ENCODE measurements around the gene SSRP1. TPM values are rescaled to one million over a fixed set of nuclear protein-coding genes. Genes with fewer than 3 reads are reported as not detected.

SSRP1 gene
- total and polyA plus RNA-seq, 7 donors: 30.5 to 91.3 (median 54.6) TPM

GRCh38 chr11:57342702-57343101 is 7.0 kb upstream of the SSRP1 start:
- DNase-seq: no peak

DNA sequence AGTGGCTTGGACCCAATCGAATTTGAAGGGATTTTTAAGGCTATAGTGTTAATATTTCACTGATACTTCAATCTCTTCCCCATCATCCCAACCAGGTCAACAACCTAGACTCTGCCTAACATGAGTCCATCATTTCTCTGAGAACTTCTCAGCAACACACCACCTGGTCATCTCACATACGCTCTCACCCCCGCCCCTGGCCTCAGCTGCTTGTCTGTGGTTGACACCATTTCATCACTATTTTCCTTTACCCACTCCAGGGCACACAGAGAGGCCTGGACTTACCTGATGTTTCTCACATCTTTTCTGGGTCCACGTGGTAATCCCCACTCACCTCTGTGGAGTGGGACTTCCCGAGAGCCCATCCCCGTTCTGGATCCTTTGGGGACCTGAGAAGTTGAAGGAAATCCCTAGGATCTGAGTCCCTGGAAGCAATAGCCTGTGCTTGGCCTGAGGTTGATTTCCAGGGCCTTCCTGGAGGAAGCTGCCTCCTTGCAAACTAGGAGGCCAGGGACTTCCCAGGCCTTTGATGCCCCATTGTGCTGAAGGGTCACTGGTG is 5.6 kb upstream of the SSRP1 start:
- Histone ChIP-seq H3K36me3 (no peaks in the 10 kb centered on the region), H3K9me3 (no peaks in the 10 kb centered on the region), H3K27ac (no peak overlapping the region), H3K4me1 (peaks cover 0 to 3% (median 2%) of the 10 kb centered on the region in 4 donors), H3K27me3 (peaks cover 0 to 4% (median 0%) of the 10 kb centered on the region in 3 donors), H3K4me3 (no peak overlapping the region)
- intact Hi-C loops (cut with DNase I): no loop called here
- 76 to 82% methylated on average over 6 of the region's 6 CpGs for WGBS, 2 donors
- DNase-seq: no peak
- no peak for TF ChIP-seq POLR2A (IDR thresholded peaks at IDR 0.05)
- TF ChIP-seq POLR2AphosphoS5 (IDR thresholded peaks at IDR 0.05): no peak
- TF ChIP-seq EP300 (IDR thresholded peaks at IDR 0.05): no peak
- TF ChIP-seq CTCF (IDR thresholded peaks at IDR 0.05): no peak

More at GRCh38 chr11:57342702-57343101, 7.0 kb upstream of the SSRP1 start:
- TF ChIP-seq CTCF (IDR thresholded peaks at IDR 0.05) (no peak), POLR2AphosphoS5 (IDR thresholded peaks at IDR 0.05) (no peak), POLR2A (IDR thresholded peaks at IDR 0.05) (no peak), EP300 (IDR thresholded peaks at IDR 0.05) (no peak)
- intact Hi-C loops (cut with DNase I): no loop called here
- no peaks in the 10 kb centered on the region for H3K4me1 ChIP-seq
- WGBS, 2 donors: 85 to 87% methylated on average over 11 of the region's 11 CpGs
- no peaks in the 10 kb centered on the region for H3K9me3 ChIP-seq
- no peak overlapping the region for H3K4me3 ChIP-seq
- H3K36me3 ChIP-seq: no peaks in the 10 kb centered on the region
- peaks cover 0 to 4% (median 0%) of the 10 kb centered on the region in 3 donors for H3K27me3 ChIP-seq
- no peak overlapping the region for H3K27ac ChIP-seq

DNA sequence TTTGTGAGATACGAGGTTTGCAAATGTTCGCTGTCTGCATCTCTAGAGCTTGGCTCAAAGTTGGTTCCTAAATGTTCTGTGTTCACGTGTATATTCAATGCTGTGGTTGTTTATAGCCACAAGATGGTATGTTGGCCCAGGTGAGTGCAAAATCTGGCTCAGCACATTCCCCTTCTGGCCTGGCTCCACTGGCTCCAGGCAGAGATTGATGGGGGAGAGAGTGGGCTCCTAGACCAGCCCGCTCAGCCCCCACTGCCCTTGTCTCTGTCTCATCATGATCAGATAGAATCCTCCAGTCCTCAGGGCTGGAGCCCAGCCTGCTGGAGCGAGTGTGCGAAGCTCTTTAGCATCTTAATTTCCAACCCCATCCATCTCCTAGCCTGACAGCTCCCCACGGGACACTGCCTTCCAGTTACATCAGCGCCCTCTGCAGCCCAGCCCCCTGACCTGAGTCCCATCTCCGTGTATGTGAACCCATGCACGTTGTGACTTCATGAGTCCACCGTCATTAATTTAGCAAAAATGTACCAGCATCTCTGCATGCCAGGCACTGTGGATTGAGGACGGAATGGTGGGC is 4.4 kb upstream of the SSRP1 start:
- DNase-seq: no peak

DNA sequence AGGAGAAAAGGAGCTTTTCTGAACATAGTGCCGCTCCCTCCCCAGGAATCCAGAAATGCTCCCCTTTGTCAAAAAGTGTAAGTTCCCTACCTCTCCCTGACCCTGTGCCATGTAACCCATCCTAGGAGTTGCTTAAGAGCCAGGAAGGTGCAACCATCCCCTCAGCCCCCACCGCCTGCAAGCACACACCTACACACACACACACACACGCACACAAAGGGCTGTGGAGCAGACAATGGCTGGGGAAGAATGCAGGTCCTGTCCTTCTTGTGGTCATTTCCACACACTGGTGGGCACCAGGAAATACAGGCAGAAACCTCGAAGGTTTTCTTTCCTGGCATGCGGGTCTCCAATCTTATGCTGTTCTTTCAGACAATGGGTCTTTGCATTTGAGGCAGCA is 3.6 kb upstream of the SSRP1 start:
- H3K9me3 ChIP-seq: no peaks in the 10 kb centered on the region
- H3K4me1 ChIP-seq: peaks cover 0 to 18% (median 13%) of the 10 kb centered on the region in 4 donors
- 82 to 84% methylated on average over 5 of the region's 5 CpGs for WGBS, 2 donors
- no peaks in the 10 kb centered on the region for H3K36me3 ChIP-seq
- no peak for TF ChIP-seq POLR2A (IDR thresholded peaks at IDR 0.05)
- TF ChIP-seq POLR2AphosphoS5 (IDR thresholded peaks at IDR 0.05): no peak
- TF ChIP-seq CTCF (IDR thresholded peaks at IDR 0.05): no peak
- intact Hi-C loops (cut with DNase I): loop anchor here (5.0 kb wide), 1 partner anchor 328 kb away; the partner anchor contains the start of gene ZDHHC5
- DNase-seq: no peak
- peaks cover 0 to 4% (median 0%) of the 10 kb centered on the region in 3 donors for H3K27me3 ChIP-seq
- no peak overlapping the region for H3K27ac ChIP-seq
- no peak overlapping the region for H3K4me3 ChIP-seq

More for the DNA sequence above, 4.4 kb upstream of the SSRP1 start:
- intact Hi-C loops (cut with DNase I): no loop called here
- H3K4me1 ChIP-seq: peaks cover 0 to 10% (median 5%) of the 10 kb centered on the region in 4 donors
- TF ChIP-seq POLR2AphosphoS5 (IDR thresholded peaks at IDR 0.05) (no peak), POLR2A (IDR thresholded peaks at IDR 0.05) (no peak), EP300 (IDR thresholded peaks at IDR 0.05) (no peak), CTCF (IDR thresholded peaks at IDR 0.05) (no peak)
- 46 to 55% methylated on average over 12 of the region's 12 CpGs for WGBS, 2 donors
- H3K27ac ChIP-seq: no peak overlapping the region
- H3K9me3 ChIP-seq: no peaks in the 10 kb centered on the region
- H3K4me3 ChIP-seq: no peak overlapping the region
- peaks cover 0 to 4% (median 0%) of the 10 kb centered on the region in 3 donors for H3K27me3 ChIP-seq
- no peaks in the 10 kb centered on the region for H3K36me3 ChIP-seq
